NB4 (cell line): ENCODE data around the gene ORC2.
A peak's percentile ranks its signal among the peaks of the same experiment; 100 is the strongest.
"Not testable (repeated sequence)": the region's sequence is repeated elsewhere in the genome, so short reads cannot be mapped to it uniquely, and the experiment has no call there.

ENCODE experiments used
- DNase-seq: peaks from one replicate; pipeline ENCODE4 v3.0.0; 2010; ENCODE audit warnings: low read depth
- H3K4me3 ChIP-seq: one replicate; pipeline ENCODE4 v1.5.1; 2011; ENCODE audit warnings: mild to moderate bottlenecking, low read depth, low read length, moderate library complexity
- MYC ChIP-seq: IDR thresholded peaks from 2 replicates; pipeline ENCODE4 v1.6.1; 2011; ENCODE audit warnings: low read depth, low read length
- POLR2A ChIP-seq: IDR thresholded peaks from 2 replicates; pipeline ENCODE4 v1.6.1; 2011; ENCODE audit warnings: mild to moderate bottlenecking; ENCODE audit not compliant: insufficient read length; ENCODE audit errors: extremely low read depth
- TF ChIP-seq, protein P1 (sequence below): IDR thresholded peaks from one replicate; pipeline ENCODE4 v1.5.1; 2012; ENCODE audit warnings: low read depth, low read length
- TF ChIP-seq, protein P2 (sequence below): IDR thresholded peaks from 2 replicates; pipeline ENCODE4 v1.6.1; 2011; ENCODE audit warnings: low read depth, low read length

The ORC2 gene

DNA sequence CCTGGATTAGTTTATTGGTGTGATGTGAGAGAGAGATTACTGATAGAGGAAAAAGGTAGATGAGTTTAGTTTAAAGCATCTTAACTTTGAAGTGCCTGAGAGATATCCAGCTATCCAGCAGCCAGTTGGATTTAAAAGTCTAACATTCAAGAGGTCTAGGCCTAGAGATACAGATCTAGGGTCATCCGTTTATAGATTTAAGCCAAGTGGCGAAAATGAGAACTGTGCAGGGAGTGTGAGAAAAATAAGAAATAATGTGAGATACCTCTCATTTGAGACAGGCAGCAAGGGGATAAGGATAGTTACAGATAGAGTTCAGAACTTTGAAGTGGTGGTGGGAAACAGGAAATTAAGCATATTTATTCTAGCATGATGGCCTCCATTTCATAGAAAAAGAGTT is 5.3 kb upstream of the ORC2 start:
- peak; percentile 20 for DNase-seq
- H3K4me3 ChIP-seq: no peak overlapping the region
- no peak for TF ChIP-seq POLR2A
- TF ChIP-seq, protein P1, sequence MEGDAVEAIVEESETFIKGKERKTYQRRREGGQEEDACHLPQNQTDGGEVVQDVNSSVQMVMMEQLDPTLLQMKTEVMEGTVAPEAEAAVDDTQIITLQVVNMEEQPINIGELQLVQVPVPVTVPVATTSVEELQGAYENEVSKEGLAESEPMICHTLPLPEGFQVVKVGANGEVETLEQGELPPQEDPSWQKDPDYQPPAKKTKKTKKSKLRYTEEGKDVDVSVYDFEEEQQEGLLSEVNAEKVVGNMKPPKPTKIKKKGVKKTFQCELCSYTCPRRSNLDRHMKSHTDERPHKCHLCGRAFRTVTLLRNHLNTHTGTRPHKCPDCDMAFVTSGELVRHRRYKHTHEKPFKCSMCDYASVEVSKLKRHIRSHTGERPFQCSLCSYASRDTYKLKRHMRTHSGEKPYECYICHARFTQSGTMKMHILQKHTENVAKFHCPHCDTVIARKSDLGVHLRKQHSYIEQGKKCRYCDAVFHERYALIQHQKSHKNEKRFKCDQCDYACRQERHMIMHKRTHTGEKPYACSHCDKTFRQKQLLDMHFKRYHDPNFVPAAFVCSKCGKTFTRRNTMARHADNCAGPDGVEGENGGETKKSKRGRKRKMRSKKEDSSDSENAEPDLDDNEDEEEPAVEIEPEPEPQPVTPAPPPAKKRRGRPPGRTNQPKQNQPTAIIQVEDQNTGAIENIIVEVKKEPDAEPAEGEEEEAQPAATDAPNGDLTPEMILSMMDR: no peak
- TF ChIP-seq, protein P2, sequence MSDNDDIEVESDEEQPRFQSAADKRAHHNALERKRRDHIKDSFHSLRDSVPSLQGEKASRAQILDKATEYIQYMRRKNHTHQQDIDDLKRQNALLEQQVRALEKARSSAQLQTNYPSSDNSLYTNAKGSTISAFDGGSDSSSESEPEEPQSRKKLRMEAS: no peak

DNA sequence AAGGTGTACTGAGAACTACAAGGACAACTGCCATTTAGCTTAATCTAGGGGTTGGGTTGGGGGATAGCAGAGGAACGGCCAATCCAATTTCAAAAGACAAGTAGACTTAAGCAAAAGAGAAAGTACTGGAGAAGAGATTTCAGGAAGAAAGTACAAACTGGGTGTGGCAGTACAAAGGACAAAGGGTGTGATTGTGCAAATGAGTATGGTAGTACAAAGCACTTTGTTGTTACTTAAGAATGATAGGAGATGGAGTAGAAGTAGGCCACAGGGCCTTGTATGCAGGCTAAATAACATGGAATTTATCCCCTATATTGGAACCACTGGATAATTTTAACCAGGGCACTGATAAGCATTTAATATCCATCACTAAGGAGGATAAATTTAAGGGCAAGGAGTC is 4.7 kb upstream of the ORC2 start:
- H3K4me3 ChIP-seq: no peak overlapping the region
- TF ChIP-seq POLR2A (no peak), MYC (no peak)
- peak; percentile 11 for DNase-seq

DNA sequence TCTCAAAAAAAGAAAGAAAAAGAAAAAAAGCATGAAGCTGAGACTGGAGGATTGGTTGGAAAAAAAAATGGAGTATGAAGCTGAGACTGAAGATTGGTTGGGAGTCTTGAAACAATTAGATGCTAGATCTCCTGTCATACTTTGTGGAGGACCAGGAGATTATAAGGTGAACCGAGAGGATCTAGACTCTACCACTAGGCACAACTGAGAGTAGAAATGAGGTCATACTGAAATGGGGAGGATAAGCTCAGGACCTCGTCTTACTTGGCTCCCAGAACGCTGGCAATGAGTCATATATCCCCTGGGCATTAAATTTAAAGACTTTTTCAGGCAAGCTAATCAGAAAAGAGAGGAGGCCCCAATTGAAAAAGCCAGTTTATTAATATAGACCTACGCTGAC is 3.3 kb upstream of the ORC2 start:
- peak; percentile 90 for DNase-seq
- TF ChIP-seq POLR2A (no peak), MYC (no peak)
- TF ChIP-seq, protein P2: no peak
- no peak overlapping the region for H3K4me3 ChIP-seq

DNA sequence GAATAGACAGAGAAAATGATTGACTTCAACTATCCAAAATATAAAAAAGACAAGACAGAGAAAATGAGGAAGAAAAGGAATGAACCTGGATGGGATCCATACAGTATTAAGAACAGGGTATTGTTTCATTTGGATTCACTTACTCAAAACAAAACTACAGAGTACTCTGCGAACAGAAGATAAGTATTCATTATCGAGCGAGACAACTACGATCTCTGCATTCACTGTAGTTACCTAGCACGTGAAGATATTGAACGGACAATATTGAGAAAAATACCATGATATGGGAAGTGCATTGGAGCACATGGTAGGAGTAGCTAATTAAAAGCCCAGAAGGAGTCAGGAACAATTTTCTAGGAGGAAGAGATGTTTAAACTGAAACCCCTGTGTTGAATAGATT is 1.0 kb upstream of the ORC2 start:
- DNase-seq: peak; percentile 12
- TF ChIP-seq, protein P2: no peak
- TF ChIP-seq POLR2A: no peak
- TF ChIP-seq, protein P1: no peak
- no peak for TF ChIP-seq MYC
- H3K4me3 ChIP-seq: peak overlapping the region; percentile 93

DNA sequence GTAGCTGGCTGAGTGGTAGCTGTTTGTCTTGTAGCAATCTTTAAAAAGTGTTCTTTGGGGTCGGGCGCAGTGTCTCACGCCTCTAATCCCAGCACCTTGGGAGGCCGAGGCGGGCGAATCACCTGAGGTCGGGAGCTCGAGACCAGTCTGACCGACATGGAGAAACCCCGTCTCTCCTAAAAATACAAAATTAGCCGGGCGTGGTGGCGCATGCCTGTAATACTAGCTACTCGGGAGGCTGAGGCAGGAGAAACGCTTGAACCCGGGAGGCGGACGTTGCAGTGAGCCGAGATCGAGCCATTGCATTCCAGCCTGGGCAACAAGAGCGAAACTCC is 425 bp upstream of the ORC2 start:
- DNase-seq: not testable (repeated sequence)
- peak overlapping the region; percentile 93 for H3K4me3 ChIP-seq

DNA sequence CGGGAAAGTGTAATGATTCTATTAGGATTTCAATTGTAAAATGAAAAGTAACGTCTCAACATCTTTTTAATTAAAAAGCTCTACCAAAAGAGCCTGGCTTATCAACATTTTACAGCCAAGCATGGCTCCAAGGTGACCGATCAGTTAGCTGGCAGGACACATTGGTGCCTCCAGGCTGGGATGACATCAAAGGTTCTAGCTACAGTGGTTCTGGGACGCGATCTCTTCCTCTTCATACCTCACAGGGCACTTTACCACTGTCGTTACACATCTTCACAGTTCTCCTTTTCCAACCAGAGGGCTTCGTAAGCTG is 693 bp downstream of the ORC2 start:
- DNase-seq: no peak
- peak overlapping the region; percentile 93 for H3K4me3 ChIP-seq
- TF ChIP-seq MYC (no peak), POLR2A (no peak)
- TF ChIP-seq, protein P1: no peak
- TF ChIP-seq, protein P2: no peak

DNA sequence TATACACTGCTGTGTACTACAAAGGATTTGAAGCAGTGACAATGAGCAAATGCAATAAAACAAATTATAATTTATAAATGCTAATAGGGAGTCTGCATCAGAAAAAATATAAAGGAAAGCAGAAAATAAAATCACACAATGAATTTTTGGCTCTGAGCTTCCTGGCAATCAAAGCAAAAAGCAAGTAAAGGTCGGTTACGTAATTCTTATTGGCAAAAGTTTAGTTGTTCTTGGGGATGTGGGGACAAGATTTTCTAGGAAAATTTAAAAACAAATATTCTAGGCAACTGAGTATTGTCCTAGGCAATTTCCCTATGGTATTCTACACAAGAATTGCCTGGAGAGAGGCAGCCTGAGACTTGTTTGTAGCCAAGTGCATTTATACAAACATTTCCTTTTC is 1.8 kb downstream of the ORC2 start:
- peak overlapping the region; percentile 93 for H3K4me3 ChIP-seq
- no peak for DNase-seq
- TF ChIP-seq, protein P2: no peak
- TF ChIP-seq MYC: no peak
- TF ChIP-seq POLR2A: no peak
- TF ChIP-seq, protein P1: no peak

DNA sequence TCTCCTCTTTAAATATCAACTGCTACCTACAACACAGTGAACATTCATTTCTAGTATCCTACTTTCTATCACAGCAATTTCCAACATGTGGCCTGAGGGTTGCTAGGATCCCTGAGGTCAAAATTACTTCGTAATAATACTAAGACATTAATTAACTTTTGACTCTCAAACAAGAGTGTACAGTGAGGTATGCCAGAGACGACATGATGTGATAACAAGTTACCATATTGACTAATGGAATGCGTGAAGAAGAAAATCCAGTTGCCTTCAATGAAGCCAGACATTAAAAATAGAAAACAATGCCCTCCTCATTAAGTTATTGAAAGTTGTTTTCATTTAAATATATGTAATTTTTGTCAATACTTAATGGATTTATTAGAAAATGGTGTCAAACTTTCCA is 13.1 kb downstream of the ORC2 start:
- TF ChIP-seq, protein P2: no peak
- TF ChIP-seq POLR2A (no peak), MYC (no peak)
- TF ChIP-seq, protein P1: no peak
- H3K4me3 ChIP-seq: no peak overlapping the region
- no peak for DNase-seq
